ENCODE data around the gene C2orf72. TPM values are rescaled to one million over a fixed set of nuclear protein-coding genes. Genes with fewer than 3 reads are reported as not detected.

C2orf72 gene
- total and polyA plus RNA-seq, 2 of the 13 experiments (the other 11 are each of a cell fraction or from before 2014, with no cell fraction given) = 147 to 203 TPM

DNA sequence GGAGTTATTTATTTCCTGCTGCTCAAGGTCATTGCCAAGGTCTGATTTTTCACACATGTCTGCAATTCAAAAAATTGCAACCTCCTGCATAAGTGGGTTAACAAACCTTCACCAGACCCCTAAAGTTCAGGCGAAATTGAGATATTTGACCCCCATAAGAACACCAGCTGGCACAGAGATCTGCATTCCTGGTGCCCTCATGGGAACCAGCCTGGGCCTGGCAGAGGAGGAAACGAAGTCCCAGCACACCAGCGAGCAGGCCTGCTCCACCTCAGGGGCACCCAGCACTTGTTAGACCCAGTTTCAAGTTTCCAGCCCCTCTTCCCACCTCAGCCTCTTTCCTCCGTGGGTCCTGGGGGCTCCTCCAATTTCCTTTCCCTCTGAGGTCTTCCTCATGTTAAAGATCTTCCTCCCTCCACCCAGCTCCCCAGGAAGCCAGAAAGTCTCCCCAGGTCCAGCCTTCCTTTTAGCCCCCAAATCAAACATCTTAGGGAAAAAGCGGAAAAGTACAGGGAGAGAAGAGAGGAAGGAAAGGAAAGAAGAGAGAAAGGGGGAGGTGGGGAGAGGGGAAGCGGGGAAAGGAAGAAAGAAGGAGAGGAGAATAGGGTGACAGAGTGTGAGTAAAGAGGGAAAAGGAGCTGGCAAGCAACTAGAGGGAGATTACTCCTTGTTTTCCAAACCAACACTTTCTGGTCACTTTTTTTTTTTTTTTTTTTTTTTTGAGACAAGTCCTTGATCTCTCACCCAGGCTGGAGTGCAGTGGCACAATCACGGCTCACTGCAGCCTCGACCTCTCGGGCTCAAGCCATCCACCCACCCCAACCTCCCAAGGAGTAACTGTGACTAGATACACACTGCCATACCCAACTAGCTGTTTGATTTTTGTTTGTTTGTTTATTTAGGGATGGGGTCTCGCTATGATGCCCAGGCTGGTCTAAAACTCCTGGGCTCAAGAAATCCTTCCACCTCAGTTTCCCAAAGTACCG is 3.9 kb upstream of the C2orf72 start (continued):
- TF ChIP-seq, protein P1, sequence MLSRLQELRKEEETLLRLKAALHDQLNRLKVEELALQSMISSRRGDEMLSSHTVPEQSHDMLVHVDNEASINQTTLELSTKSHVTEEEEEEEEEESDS (CRISPR knock-in tag; IDR thresholded peaks at IDR 0.05; ENCODE audit: borderline replicate concordance) = no peak
- TF ChIP-seq ZNF12 (CRISPR knock-in tag; IDR thresholded peaks at IDR 0.05) (no peak), KAT7 (CRISPR knock-in tag; IDR thresholded peaks at IDR 0.05; ENCODE audit: borderline replicate concordance) (no peak), ZNF772 (CRISPR knock-in tag; IDR thresholded peaks at IDR 0.05) (no peak), SMAD3 (CRISPR knock-in tag; IDR thresholded peaks at IDR 0.05) (no peak), ZNF543 (CRISPR knock-in tag; IDR thresholded peaks at IDR 0.05) (no peak), CBX2 (IDR thresholded peaks at IDR 0.05; ENCODE audit: low read depth, low read length) (no peak), CBX2 (CRISPR knock-in tag; IDR thresholded peaks at IDR 0.05; ENCODE audit: low read depth) (no peak), GZF1 (CRISPR knock-in tag; IDR thresholded peaks at IDR 0.05) (no peak), FLYWCH1 (CRISPR knock-in tag; IDR thresholded peaks at IDR 0.05) (no peak), ZSCAN21 (CRISPR knock-in tag; IDR thresholded peaks at IDR 0.05; ENCODE audit: borderline replicate concordance) (no peak), SAFB2 (CRISPR knock-in tag; IDR thresholded peaks at IDR 0.05; ENCODE audit: borderline replicate concordance, low read depth) (no peak; the same call in 1 of the 2 replicates), ZNF138 (CRISPR knock-in tag; IDR thresholded peaks at IDR 0.05; ENCODE audit: low read depth) (no peak), CENPT (CRISPR knock-in tag; IDR thresholded peaks at IDR 0.05; ENCODE audit: low read depth) (no peak), CEBPB (IDR thresholded peaks at IDR 0.05; ENCODE audit: borderline replicate concordance, low read depth, low read length) (no peak), LCORL (IDR thresholded peaks at IDR 0.05) (no peak), LCORL (CRISPR knock-in tag; IDR thresholded peaks at IDR 0.05) (no peak; the same call in 1 of the 2 replicates), ZNF350 (CRISPR knock-in tag; IDR thresholded peaks at IDR 0.05; ENCODE audit: borderline replicate concordance, low read depth) (peak; percentile 49; the same call in 1 of the 2 replicates), ZSCAN31 (CRISPR knock-in tag; IDR thresholded peaks at IDR 0.05; ENCODE audit: low read depth) (peak; percentile 32; the same call in 1 of the 2 replicates)
- TF ChIP-seq, protein P2, sequence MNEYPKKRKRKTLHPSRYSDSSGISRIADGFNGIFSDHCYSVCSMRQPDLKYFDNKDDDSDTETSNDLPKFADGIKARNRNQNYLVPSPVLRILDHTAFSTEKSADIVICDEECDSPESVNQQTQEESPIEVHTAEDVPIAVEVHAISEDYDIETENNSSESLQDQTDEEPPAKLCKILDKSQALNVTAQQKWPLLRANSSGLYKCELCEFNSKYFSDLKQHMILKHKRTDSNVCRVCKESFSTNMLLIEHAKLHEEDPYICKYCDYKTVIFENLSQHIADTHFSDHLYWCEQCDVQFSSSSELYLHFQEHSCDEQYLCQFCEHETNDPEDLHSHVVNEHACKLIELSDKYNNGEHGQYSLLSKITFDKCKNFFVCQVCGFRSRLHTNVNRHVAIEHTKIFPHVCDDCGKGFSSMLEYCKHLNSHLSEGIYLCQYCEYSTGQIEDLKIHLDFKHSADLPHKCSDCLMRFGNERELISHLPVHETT (CRISPR knock-in tag; conservative IDR thresholded peaks at IDR 0.05) = 0 out of 2 replicates have a peak, but pooled peaks have one; percentile 23
- TF ChIP-seq, protein P3, sequence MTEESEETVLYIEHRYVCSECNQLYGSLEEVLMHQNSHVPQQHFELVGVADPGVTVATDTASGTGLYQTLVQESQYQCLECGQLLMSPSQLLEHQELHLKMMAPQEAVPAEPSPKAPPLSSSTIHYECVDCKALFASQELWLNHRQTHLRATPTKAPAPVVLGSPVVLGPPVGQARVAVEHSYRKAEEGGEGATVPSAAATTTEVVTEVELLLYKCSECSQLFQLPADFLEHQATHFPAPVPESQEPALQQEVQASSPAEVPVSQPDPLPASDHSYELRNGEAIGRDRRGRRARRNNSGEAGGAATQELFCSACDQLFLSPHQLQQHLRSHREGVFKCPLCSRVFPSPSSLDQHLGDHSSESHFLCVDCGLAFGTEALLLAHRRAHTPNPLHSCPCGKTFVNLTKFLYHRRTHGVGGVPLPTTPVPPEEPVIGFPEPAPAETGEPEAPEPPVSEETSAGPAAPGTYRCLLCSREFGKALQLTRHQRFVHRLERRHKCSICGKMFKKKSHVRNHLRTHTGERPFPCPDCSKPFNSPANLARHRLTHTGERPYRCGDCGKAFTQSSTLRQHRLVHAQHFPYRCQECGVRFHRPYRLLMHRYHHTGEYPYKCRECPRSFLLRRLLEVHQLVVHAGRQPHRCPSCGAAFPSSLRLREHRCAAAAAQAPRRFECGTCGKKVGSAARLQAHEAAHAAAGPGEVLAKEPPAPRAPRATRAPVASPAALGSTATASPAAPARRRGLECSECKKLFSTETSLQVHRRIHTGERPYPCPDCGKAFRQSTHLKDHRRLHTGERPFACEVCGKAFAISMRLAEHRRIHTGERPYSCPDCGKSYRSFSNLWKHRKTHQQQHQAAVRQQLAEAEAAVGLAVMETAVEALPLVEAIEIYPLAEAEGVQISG (CRISPR knock-in tag; IDR thresholded peaks at IDR 0.05) = 0 out of 2 replicates have a peak, but pooled peaks have one; percentile 21
- TF ChIP-seq, protein P4, sequence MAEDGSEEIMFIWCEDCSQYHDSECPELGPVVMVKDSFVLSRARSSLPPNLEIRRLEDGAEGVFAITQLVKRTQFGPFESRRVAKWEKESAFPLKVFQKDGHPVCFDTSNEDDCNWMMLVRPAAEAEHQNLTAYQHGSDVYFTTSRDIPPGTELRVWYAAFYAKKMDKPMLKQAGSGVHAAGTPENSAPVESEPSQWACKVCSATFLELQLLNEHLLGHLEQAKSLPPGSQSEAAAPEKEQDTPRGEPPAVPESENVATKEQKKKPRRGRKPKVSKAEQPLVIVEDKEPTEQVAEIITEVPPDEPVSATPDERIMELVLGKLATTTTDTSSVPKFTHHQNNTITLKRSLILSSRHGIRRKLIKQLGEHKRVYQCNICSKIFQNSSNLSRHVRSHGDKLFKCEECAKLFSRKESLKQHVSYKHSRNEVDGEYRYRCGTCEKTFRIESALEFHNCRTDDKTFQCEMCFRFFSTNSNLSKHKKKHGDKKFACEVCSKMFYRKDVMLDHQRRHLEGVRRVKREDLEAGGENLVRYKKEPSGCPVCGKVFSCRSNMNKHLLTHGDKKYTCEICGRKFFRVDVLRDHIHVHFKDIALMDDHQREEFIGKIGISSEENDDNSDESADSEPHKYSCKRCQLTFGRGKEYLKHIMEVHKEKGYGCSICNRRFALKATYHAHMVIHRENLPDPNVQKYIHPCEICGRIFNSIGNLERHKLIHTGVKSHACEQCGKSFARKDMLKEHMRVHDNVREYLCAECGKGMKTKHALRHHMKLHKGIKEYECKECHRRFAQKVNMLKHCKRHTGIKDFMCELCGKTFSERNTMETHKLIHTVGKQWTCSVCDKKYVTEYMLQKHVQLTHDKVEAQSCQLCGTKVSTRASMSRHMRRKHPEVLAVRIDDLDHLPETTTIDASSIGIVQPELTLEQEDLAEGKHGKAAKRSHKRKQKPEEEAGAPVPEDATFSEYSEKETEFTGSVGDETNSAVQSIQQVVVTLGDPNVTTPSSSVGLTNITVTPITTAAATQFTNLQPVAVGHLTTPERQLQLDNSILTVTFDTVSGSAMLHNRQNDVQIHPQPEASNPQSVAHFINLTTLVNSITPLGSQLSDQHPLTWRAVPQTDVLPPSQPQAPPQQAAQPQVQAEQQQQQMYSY (CRISPR knock-in tag; IDR thresholded peaks at IDR 0.05) = 0 out of 2 replicates have a peak, but pooled peaks have one; percentile 21

Data from HepG2 (cell line).